Left ventricle myocardium inferior (tissue), 1 donor: ENCODE results near the gene MYCN. TPM values are rescaled to one million over a fixed set of nuclear protein-coding genes. Genes with fewer than 3 reads are reported as not detected.
"Not testable (repeated sequence)": the region's sequence is repeated elsewhere in the genome, so short reads cannot be mapped to it uniquely, and the experiment has no call there.

Experiments
- DNase-seq: peaks from one replicate; pipeline ENCODE4 v3.0.0-alpha.2; 2020
- H3K27ac ChIP-seq: fragments of 200-600 bp; replicated peaks from 2 replicates; pipeline ENCODE4 v1.8.0; 2021
- H3K27me3 ChIP-seq: fragments of 200-600 bp; 2 replicates; pipeline ENCODE4 v1.8.0; 2021; ENCODE audit warnings: low read depth
- H3K36me3 ChIP-seq: fragments of 200-600 bp; 2 replicates; pipeline ENCODE4 v1.8.0; 2021
- H3K4me1 ChIP-seq: fragments of 200-600 bp; 2 replicates; pipeline ENCODE4 v1.8.0; 2021
- H3K4me3 ChIP-seq: fragments of 200-600 bp; 2 replicates; pipeline ENCODE4 v1.8.0; 2021; ENCODE audit warnings: mild to moderate bottlenecking, moderate library complexity
- H3K9me3 ChIP-seq: fragments of 200-600 bp; replicated peaks from 2 replicates; pipeline ENCODE4 v1.8.0; 2021
- intact Hi-C: fragments of 100-400 bp; cut with micrococcal nuclease; formaldehyde crosslinking; loops from one replicate; pipeline ENCODE4 v1.11.0; 2022
- total RNA-seq: library from RNA; stranded (reverse); fragmentation: NEBNext Ultra II Directional; extraction: Animal tissue kit (Norgen Biotek cat#: 25700); gene quantifications from one replicate; pipeline ENCODE4 v1.2.1, GENCODE V29; 2021
- TF ChIP-seq, protein P1 (sequence below): fragments of 200-600 bp; IDR thresholded peaks from 2 replicates; pipeline ENCODE4 v1.8.0; 2021; ENCODE audit warnings: antibody characterized with exemption, mild to moderate bottlenecking, borderline replicate concordance
- donor health status: DM: no; HTN: yes; CAD: no; lungs with severe emphysema.

MYCN gene
- total RNA-seq, 1 donor from 2014 or later = 0.38 TPM

DNA sequence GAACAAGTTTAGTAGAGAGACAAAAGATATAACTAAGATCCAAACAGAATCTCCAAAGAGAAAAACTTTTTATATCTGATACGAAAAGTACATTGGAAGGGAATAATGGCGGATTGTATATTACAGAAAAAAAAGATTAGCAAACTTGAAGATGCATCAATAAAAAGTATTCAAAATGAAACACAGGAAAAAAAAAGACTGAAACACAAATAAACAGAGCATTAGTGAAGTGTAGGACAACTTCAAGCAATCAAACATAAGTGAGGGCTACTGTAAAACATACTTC is 41.1 kb upstream of the MYCN start:
- Histone ChIP-seq H3K4me3 (no peak overlapping the region), H3K9me3 (peaks cover 30% of the 10 kb centered on the region), H3K27ac (no peak overlapping the region), H3K36me3 (no peaks in the 10 kb centered on the region), H3K4me1 (no peaks in the 10 kb centered on the region), H3K27me3 (no peaks in the 10 kb centered on the region)
- TF ChIP-seq, protein P1, sequence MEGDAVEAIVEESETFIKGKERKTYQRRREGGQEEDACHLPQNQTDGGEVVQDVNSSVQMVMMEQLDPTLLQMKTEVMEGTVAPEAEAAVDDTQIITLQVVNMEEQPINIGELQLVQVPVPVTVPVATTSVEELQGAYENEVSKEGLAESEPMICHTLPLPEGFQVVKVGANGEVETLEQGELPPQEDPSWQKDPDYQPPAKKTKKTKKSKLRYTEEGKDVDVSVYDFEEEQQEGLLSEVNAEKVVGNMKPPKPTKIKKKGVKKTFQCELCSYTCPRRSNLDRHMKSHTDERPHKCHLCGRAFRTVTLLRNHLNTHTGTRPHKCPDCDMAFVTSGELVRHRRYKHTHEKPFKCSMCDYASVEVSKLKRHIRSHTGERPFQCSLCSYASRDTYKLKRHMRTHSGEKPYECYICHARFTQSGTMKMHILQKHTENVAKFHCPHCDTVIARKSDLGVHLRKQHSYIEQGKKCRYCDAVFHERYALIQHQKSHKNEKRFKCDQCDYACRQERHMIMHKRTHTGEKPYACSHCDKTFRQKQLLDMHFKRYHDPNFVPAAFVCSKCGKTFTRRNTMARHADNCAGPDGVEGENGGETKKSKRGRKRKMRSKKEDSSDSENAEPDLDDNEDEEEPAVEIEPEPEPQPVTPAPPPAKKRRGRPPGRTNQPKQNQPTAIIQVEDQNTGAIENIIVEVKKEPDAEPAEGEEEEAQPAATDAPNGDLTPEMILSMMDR = no peak
- intact Hi-C loops = no loop called here
- DNase-seq = no peak

DNA sequence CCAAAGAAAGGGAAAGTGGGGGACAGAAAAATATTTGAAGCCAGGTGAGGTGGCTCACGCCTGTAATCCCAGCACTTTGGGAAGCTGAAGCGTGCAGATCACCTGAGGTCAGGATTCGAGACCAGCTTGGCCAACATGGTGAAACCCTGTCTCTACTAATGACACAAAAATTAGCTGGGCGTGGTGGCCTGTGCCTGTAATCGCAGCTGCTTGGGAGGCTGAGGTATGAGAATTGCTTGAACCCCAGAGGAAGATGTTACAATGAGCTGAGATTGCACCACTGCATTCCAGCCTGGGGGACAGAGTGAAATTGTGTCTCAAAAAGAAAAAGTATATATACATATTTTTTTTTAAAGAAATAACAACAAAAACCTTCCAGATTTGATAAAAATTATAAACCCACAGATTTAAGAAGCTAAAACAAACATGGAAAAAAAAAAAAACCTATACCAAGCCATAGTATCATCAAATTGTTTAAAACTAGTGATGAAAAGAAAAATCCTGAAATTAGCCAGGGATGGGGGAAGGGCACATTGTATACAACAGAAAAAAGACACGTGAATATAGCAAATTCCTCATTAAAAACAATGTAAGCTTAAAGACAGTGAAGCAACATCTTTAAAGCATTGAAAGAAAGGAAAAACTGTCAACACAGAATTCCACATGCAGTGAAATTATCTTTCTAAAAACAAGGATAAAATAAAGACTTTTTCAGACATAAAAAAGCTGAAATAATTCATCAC is 40.4 kb upstream of the MYCN start:
- Histone ChIP-seq H3K4me3 (no peak overlapping the region), H3K9me3 (peaks cover 30% of the 10 kb centered on the region), H3K27me3 (no peaks in the 10 kb centered on the region), H3K4me1 (no peaks in the 10 kb centered on the region), H3K36me3 (no peaks in the 10 kb centered on the region), H3K27ac (no peak overlapping the region)
- no peak for DNase-seq
- TF ChIP-seq, protein P1 = no peak
- intact Hi-C loops = no loop called here

DNA sequence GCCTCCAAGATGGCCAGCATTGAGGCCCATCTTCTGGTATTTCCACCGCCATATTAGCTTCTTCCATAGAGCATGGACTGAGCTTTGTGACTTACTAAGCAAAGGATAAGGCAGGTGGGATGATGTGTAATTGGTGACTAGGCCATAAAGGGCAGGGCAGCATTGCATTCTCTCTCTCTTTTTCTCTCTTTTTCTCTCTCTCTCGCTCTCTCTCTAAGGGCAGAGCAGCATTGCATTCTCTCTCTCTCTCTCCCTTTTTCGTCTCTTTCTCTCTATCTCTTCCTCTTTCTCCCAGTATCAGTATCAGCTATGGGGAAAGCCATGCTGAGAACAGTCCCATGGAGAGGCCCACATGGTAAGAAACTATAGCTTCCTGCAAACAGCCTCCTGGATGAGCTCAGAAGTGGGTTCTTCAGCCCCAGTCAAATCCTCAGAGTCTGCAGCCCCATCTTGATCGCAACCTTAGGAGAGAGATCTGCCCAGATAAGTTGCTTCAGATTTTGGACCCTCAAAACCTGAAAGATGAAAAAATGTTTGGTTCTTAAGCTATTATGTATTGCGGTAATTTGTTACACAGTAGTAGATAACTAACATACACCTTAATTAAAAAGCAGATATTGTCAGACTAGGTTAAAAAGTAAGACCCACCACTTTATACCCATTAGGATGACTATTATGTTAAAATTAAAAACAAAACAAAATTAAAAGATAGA is 39.1 kb upstream of the MYCN start:
- H3K27me3 ChIP-seq = no peaks in the 10 kb centered on the region
- H3K36me3 ChIP-seq = no peaks in the 10 kb centered on the region
- intact Hi-C loops = no loop called here
- H3K27ac ChIP-seq = no peak overlapping the region
- peaks cover 41% of the 10 kb centered on the region for H3K9me3 ChIP-seq
- H3K4me3 ChIP-seq = no peak overlapping the region
- no peak for DNase-seq
- no peaks in the 10 kb centered on the region for H3K4me1 ChIP-seq
- TF ChIP-seq, protein P1 = no peak

DNA sequence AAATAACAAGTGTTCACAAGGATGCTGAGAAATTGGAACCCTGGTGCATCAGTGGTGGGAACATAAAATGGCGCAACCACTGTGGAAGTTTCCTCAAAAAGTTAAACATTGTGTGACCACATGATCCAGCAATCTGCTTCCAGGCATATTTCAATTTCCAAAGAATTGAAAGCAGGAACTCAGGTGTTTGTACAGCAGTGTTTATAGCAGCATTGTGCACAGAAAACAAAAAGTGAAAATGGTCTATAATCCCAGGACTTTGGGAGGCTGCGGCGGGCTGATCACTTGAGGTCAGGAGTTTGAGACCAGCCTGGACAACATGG is 38.6 kb upstream of the MYCN start:
- DNase-seq = no peak
- intact Hi-C loops = no loop called here

DNA sequence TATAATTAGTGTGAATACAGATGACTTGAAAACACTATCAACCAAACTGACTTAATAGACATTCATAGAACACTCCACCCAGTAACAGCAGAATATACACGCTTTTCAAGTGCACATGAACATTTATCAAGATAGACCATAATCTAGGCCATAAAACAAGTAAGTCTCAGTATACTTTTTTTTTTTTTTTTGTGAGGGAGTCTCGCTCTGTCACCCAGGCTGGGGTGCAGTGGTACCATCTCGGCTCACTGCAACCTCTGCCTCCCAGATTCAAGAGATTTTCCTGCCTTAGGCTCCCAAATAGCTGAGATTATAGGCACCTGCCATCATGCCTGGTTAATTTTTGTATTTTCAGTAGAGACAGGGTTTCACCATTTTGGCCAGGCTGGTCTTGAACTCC is 36.4 kb upstream of the MYCN start:
- H3K36me3 ChIP-seq, H3K27ac ChIP-seq, intact Hi-C loops, H3K4me3 ChIP-seq, DNase-seq, H3K4me1 ChIP-seq, H3K27me3 ChIP-seq: not testable (repeated sequence)
- H3K9me3 ChIP-seq = peaks cover 18% of the 10 kb centered on the region

More for the DNA sequence above, 38.6 kb upstream of the MYCN start:
- Histone ChIP-seq H3K4me3 (no peak overlapping the region), H3K9me3 (peaks cover 37% of the 10 kb centered on the region), H3K27me3 (no peaks in the 10 kb centered on the region), H3K4me1 (no peaks in the 10 kb centered on the region), H3K27ac (no peak overlapping the region), H3K36me3 (no peaks in the 10 kb centered on the region)
- TF ChIP-seq, protein P1 = no peak

DNA sequence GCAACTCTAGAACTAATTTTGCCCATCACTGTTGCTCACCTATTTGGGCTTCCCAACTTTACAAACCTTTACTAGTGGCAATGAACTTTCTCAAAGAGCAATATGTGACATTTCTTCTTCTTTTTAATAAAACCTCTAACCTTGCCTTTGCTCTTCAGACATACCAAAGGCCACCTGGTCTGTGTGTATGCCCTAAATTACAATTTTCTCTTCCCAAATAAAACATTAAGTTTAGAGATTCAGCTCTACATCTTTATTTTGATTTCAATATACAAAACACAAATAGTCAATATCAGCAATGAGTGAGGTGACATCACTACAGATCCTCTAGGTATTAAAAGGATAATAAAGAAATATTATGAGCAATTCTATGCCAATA is 35.1 kb upstream of the MYCN start:
- Histone ChIP-seq H3K27me3 (no peaks in the 10 kb centered on the region), H3K4me3 (no peak overlapping the region), H3K9me3 (peaks cover 18% of the 10 kb centered on the region), H3K4me1 (no peaks in the 10 kb centered on the region), H3K36me3 (no peaks in the 10 kb centered on the region), H3K27ac (no peak overlapping the region)
- TF ChIP-seq, protein P1 = no peak
- DNase-seq = no peak
- intact Hi-C loops = no loop called here
